DND-41 (cell line): Measurements from ENCODE around the gene NR3C1.

ENCODE experiments used
- ATAC-seq: fragments of 200-7000 bp; cut with Tn5 transposase; 3 replicates; pipeline ENCODE4 v1.9.1; 2021; ENCODE audit warnings: low read depth; ENCODE audit not compliant: insufficient read depth
- DNase-seq: peaks from one replicate; pipeline ENCODE4 v3.0.0-alpha.2; 2020
- H2AFZ ChIP-seq: 2 replicates; pipeline ENCODE4 v1.6.0; 2012; ENCODE audit warnings: low read depth, low read length
- H3K27ac ChIP-seq: 2 replicates; pipeline ENCODE4 v1.5.1; 2012; ENCODE audit warnings: low read length, inconsistent platforms
- H3K27me3 ChIP-seq: fragments of 200-600 bp; sonication (generic); 2 replicates; pipeline ENCODE4 v1.6.0; 2012; ENCODE audit warnings: low read length, mild to moderate bottlenecking, inconsistent platforms; ENCODE audit not compliant: insufficient read depth, poor library complexity
- H3K36me3 ChIP-seq: 2 replicates; pipeline ENCODE4 v1.5.1; 2012; ENCODE audit warnings: low read length, inconsistent platforms; ENCODE audit not compliant: insufficient read depth
- H3K4me1 ChIP-seq: 2 replicates; pipeline ENCODE4 v1.5.1; 2012; ENCODE audit warnings: mild to moderate bottlenecking, low read length; ENCODE audit not compliant: insufficient read depth
- H3K4me2 ChIP-seq: 2 replicates; pipeline ENCODE4 v1.6.0; 2012; ENCODE audit warnings: mild to moderate bottlenecking, moderate library complexity, low read length, inconsistent platforms; ENCODE audit not compliant: insufficient read depth
- H3K4me3 ChIP-seq, 2 experiments: fragments of 200-600 bp in 1 of 2; shearing (Covaris generic) in 1 of 2; 2 replicates each; pipeline ENCODE4 v1.5.1; 2012 to 2016; ENCODE audit warnings: inconsistent platforms in 2 of 2, low read length in 2 of 2, mild to moderate bottlenecking in 2 of 2, low read depth in 1 of 2, moderate library complexity in 1 of 2
- H3K79me2 ChIP-seq: 2 replicates; pipeline ENCODE4 v1.6.0; 2012; ENCODE audit warnings: low read length, inconsistent platforms; ENCODE audit not compliant: insufficient read depth
- H3K9ac ChIP-seq: 2 replicates; pipeline ENCODE4 v1.6.0; 2012; ENCODE audit warnings: low read depth, mild to moderate bottlenecking, inconsistent platforms, low read length, moderate library complexity
- H3K9me3 ChIP-seq: 2 replicates; pipeline ENCODE4 v1.5.1; 2012; ENCODE audit warnings: low read length, moderate library complexity, mild to moderate bottlenecking, inconsistent platforms; ENCODE audit not compliant: insufficient read depth, severe bottlenecking
- H4K20me1 ChIP-seq: 2 replicates; pipeline ENCODE4 v1.6.0; 2012; ENCODE audit warnings: low read length; ENCODE audit not compliant: insufficient read depth
- CTCF ChIP-seq: IDR thresholded peaks from 2 replicates; pipeline ENCODE4 v1.5.1; 2012; ENCODE audit warnings: borderline replicate concordance, low read length, moderate library complexity, mild to moderate bottlenecking; ENCODE audit not compliant: poor library complexity, severe bottlenecking; ENCODE audit errors: extremely low read depth
- EZH2 ChIP-seq: IDR thresholded peaks from 3 replicates; pipeline ENCODE4 v1.6.1; 2012; ENCODE audit warnings: borderline replicate concordance, low read depth, mild to moderate bottlenecking, moderate library complexity, low read length, inconsistent platforms; ENCODE audit not compliant: severe bottlenecking

NR3C1 gene

GRCh38 chr5:143290125-143290524 lies 113.4 kb downstream of the NR3C1 start:
- Histone ChIP-seq H3K9me3 (no peaks in the 10 kb centered on the region), H4K20me1 (no peaks in the 10 kb centered on the region), H3K4me1 (no peaks in the 10 kb centered on the region), H3K79me2 (peaks cover 27% of the 10 kb centered on the region), H3K27ac (no peak overlapping the region), H2AFZ (no peak overlapping the region), H3K36me3 (peaks cover 92% of the 10 kb centered on the region), H3K4me2 (no peak overlapping the region), H3K9ac (no peak overlapping the region), H3K4me3 (no peak overlapping the region), H3K27me3 (no peaks in the 10 kb centered on the region)
- TF ChIP-seq EZH2 (no peak), CTCF (no peak)
- ATAC-seq: no peak
- DNase-seq: no peak

DNA sequence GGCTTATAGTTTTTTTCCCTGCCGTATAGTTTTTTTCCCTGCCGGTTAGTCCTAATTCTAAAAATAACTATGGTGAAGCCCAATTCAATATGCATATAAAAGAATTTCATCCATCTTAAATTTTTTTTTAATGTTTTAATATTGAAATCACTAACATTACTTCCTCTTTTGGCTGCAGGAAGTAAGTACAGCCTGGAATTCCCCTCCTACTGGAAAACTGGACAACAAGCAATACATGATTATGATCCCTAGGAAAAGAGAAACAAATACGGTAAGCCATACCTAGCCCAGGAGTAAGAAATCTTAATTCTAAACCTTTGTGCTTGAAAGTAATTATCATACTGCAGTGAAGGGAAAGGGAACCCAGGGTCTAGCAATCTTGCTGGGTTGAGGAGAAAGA lies 119.0 kb downstream of the NR3C1 start:
- Histone ChIP-seq H3K9ac (no peak overlapping the region), H3K4me2 (no peak overlapping the region), H2AFZ (no peak overlapping the region), H3K27ac (no peak overlapping the region), H3K36me3 (peaks cover 90% of the 10 kb centered on the region), H3K9me3 (no peaks in the 10 kb centered on the region), H3K27me3 (no peaks in the 10 kb centered on the region), H3K4me3 (no peak overlapping the region), H3K4me1 (no peaks in the 10 kb centered on the region), H3K79me2 (peaks cover 36% of the 10 kb centered on the region), H4K20me1 (peaks cover 3% of the 10 kb centered on the region; the same call in 1 of the 2 replicates)
- TF ChIP-seq CTCF (no peak), EZH2 (no peak)
- no peak for ATAC-seq
- no peak for DNase-seq

GRCh38 chr5:143284002-143284401 lies 119.5 kb downstream of the NR3C1 start:
- H3K36me3 ChIP-seq: peaks cover 90% of the 10 kb centered on the region

More at GRCh38 chr5:143284002-143284401, 119.5 kb downstream of the NR3C1 start:
- Histone ChIP-seq H3K27ac (no peak overlapping the region), H3K79me2 (peaks cover 34% of the 10 kb centered on the region), H3K9ac (no peak overlapping the region), H3K4me1 (no peaks in the 10 kb centered on the region), H3K4me2 (no peak overlapping the region), H3K9me3 (no peaks in the 10 kb centered on the region), H3K27me3 (no peaks in the 10 kb centered on the region), H4K20me1 (peaks cover 3% of the 10 kb centered on the region; the same call in 1 of the 2 replicates), H3K4me3 (no peak overlapping the region), H2AFZ (no peak overlapping the region)
- no peak for TF ChIP-seq EZH2
- no peak for TF ChIP-seq CTCF
- ATAC-seq (no peak), DNase-seq (no peak)
